ENCODE data around the gene AEBP2.

The AEBP2 gene

GRCh38 chr12:19440916-19441315 lies 1.6 kb downstream of the AEBP2 start:
- H3K27ac ChIP-seq (ENCODE audit: low read length): no peak overlapping the region
- H3K27me3 ChIP-seq (replicated peaks; ENCODE audit: insufficient read depth, low read length): no peaks in the 10 kb centered on the region
- 0 out of 2 replicates have a peak, but pooled peaks cover 5% of the 10 kb centered on the region for H3K4me1 ChIP-seq (ENCODE audit: low read length)
- H3K9ac ChIP-seq (ENCODE audit: low read length): peak overlapping the region; percentile 91
- no peaks in the 10 kb centered on the region for H3K36me3 ChIP-seq (replicated peaks; ENCODE audit: insufficient read depth, low read length)
- peaks cover 62% of the 10 kb centered on the region for H3K79me2 ChIP-seq (ENCODE audit: low read length)
- H3K4me2 ChIP-seq (ENCODE audit: low read depth, low read length): peak overlapping the region; percentile 52
- no peaks in the 10 kb centered on the region for H3K9me2 ChIP-seq (replicated peaks; ENCODE audit: insufficient read depth, low read length)
- H3F3A ChIP-seq (ENCODE audit: insufficient read depth, low read length): peaks cover 13% of the 10 kb centered on the region
- peak overlapping the region; percentile 99 for H3K4me3 ChIP-seq (ENCODE audit: low read length)
- 0 out of 2 replicates have a peak overlapping the region, but pooled peaks have one; percentile 86 for H2AFZ ChIP-seq (ENCODE audit: low read length)
- no peak for DNase-seq
- no peaks in the 10 kb centered on the region for H4K20me1 ChIP-seq (ENCODE audit: insufficient read depth, low read length)
- no peaks in the 10 kb centered on the region for H3K9me3 ChIP-seq (replicated peaks; ENCODE audit: insufficient read depth, low read length)
- TF ChIP-seq EZH2phosphoT487 (IDR thresholded peaks at IDR 0.05; ENCODE audit: low read length): no peak
- no peak for TF ChIP-seq CTCF (IDR thresholded peaks at IDR 0.05; ENCODE audit: low read length)
- TF ChIP-seq EZH2 (optimal IDR thresholded peaks at IDR 0.05; ENCODE audit: low read depth, low read length): no peak

GRCh38 chr12:19443585-19443984 lies 4.3 kb downstream of the AEBP2 start:
- no peak for TF ChIP-seq EZH2phosphoT487 (IDR thresholded peaks at IDR 0.05; ENCODE audit: low read length)
- no peak for TF ChIP-seq EZH2 (optimal IDR thresholded peaks at IDR 0.05; ENCODE audit: low read depth, low read length)
- TF ChIP-seq CTCF (IDR thresholded peaks at IDR 0.05; ENCODE audit: low read length): no peak
- H3K4me1 ChIP-seq (ENCODE audit: low read length): 0 out of 2 replicates have a peak, but pooled peaks cover 5% of the 10 kb centered on the region
- H3K36me3 ChIP-seq (replicated peaks; ENCODE audit: insufficient read depth, low read length): no peaks in the 10 kb centered on the region
- DNase-seq: no peak
- H2AFZ ChIP-seq (ENCODE audit: low read length): no peak overlapping the region
- no peak overlapping the region for H3K4me2 ChIP-seq (ENCODE audit: low read depth, low read length)
- no peaks in the 10 kb centered on the region for H4K20me1 ChIP-seq (ENCODE audit: insufficient read depth, low read length)
- peaks cover 9% of the 10 kb centered on the region for H3F3A ChIP-seq (ENCODE audit: insufficient read depth, low read length)
- no peaks in the 10 kb centered on the region for H3K27me3 ChIP-seq (replicated peaks; ENCODE audit: insufficient read depth, low read length)
- H3K9ac ChIP-seq (ENCODE audit: low read length): no peak overlapping the region
- peaks cover 87% of the 10 kb centered on the region for H3K79me2 ChIP-seq (ENCODE audit: low read length)
- no peak overlapping the region for H3K4me3 ChIP-seq (ENCODE audit: low read length)
- no peaks in the 10 kb centered on the region for H3K9me3 ChIP-seq (replicated peaks; ENCODE audit: insufficient read depth, low read length)
- H3K9me2 ChIP-seq (replicated peaks; ENCODE audit: insufficient read depth, low read length): no peaks in the 10 kb centered on the region
- H3K27ac ChIP-seq (ENCODE audit: low read length): no peak overlapping the region

GRCh38 chr12:19444097-19444496 lies 4.8 kb downstream of the AEBP2 start:
- Histone ChIP-seq H3K4me1 (ENCODE audit: low read length) (0 out of 2 replicates have a peak, but pooled peaks cover 5% of the 10 kb centered on the region), H3F3A (ENCODE audit: insufficient read depth, low read length) (peaks cover 3% of the 10 kb centered on the region), H3K27me3 (replicated peaks; ENCODE audit: insufficient read depth, low read length) (no peaks in the 10 kb centered on the region), H3K9me2 (replicated peaks; ENCODE audit: insufficient read depth, low read length) (no peaks in the 10 kb centered on the region), H2AFZ (ENCODE audit: low read length) (no peak overlapping the region), H4K20me1 (ENCODE audit: insufficient read depth, low read length) (peaks cover under 1% of the 10 kb centered on the region; the same call in 1 of the 2 replicates), H3K9me3 (replicated peaks; ENCODE audit: insufficient read depth, low read length) (no peaks in the 10 kb centered on the region), H3K79me2 (ENCODE audit: low read length) (peaks cover 92% of the 10 kb centered on the region), H3K4me2 (ENCODE audit: low read depth, low read length) (no peak overlapping the region), H3K4me3 (ENCODE audit: low read length) (no peak overlapping the region), H3K9ac (ENCODE audit: low read length) (no peak overlapping the region), H3K27ac (ENCODE audit: low read length) (no peak overlapping the region), H3K36me3 (replicated peaks; ENCODE audit: insufficient read depth, low read length) (no peaks in the 10 kb centered on the region)
- DNase-seq: no peak
- no peak for TF ChIP-seq EZH2phosphoT487 (IDR thresholded peaks at IDR 0.05; ENCODE audit: low read length)
- no peak for TF ChIP-seq EZH2 (optimal IDR thresholded peaks at IDR 0.05; ENCODE audit: low read depth, low read length)
- no peak for TF ChIP-seq CTCF (IDR thresholded peaks at IDR 0.05; ENCODE audit: low read length)
